ENCODE results near the gene CIB4. TPM values are rescaled to one million over a fixed set of nuclear protein-coding genes. Genes with fewer than 3 reads are reported as not detected.

CIB4 gene
- total RNA-seq, 2 experiments from 2014 or later = not detected

- Mint-ChIP-seq H3K4me3 (no peak overlapping the region), H3K27me3 (peaks cover 5% of the 10 kb centered on the region), H3K4me1 (no peaks in the 10 kb centered on the region), H3K36me3 (ENCODE audit: low read depth) (no peaks in the 10 kb centered on the region), H3K9me3 (no peaks in the 10 kb centered on the region), H3K27ac (no peak overlapping the region)
- ChIA-PET CTCF (no interaction called here), POLR2A (no interaction called here)
- DNase-seq = no peak
These were observed 7.7 kb downstream of the CIB4 start for GRCh38 chr2:26633351-26633945.

DNA sequence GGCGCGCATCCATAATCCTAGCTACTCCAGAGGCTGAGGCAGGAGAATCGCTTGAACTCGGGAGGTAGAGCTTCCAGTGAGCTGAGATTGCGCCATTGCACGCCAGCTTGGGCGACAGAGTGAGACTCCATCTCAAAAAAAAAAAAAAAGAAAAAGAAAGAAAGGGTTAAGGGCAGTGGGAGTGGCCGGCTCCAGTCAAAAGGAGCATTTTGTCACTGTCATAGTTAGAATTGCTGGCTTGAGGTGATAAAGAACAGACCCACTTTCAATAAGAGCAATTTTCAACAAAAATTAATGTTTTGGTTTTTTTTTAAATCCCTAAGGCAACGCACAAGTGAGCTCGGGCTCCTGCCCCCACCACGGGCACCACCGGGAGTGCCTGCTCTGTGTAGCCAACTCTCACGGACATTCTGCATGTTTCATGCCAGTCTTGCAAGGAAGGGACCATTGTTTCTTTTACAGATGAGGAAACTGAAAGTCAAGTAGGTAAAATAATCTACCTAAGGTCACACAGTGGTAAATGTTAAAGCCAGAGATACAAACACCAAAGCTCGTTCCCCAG is 8.5 kb downstream of the CIB4 start:
- Mint-ChIP-seq H3K4me3 (no peak overlapping the region), H3K4me1 (no peaks in the 10 kb centered on the region), H3K9me3 (no peaks in the 10 kb centered on the region), H3K36me3 (ENCODE audit: low read depth) (no peaks in the 10 kb centered on the region), H3K27me3 (peaks cover 5% of the 10 kb centered on the region), H3K27ac (no peak overlapping the region)
- POLR2A ChIA-PET = interaction anchor here (0.6 kb wide), 1 partner anchor 27 kb away, joined by 3 read pairs; no protein-coding TSS in a partner anchor
- CTCF ChIA-PET = interaction anchor here (0.6 kb wide), 1 partner anchor 45 kb away, joined by 4 read pairs; no protein-coding TSS in a partner anchor
- no peak for DNase-seq

DNA sequence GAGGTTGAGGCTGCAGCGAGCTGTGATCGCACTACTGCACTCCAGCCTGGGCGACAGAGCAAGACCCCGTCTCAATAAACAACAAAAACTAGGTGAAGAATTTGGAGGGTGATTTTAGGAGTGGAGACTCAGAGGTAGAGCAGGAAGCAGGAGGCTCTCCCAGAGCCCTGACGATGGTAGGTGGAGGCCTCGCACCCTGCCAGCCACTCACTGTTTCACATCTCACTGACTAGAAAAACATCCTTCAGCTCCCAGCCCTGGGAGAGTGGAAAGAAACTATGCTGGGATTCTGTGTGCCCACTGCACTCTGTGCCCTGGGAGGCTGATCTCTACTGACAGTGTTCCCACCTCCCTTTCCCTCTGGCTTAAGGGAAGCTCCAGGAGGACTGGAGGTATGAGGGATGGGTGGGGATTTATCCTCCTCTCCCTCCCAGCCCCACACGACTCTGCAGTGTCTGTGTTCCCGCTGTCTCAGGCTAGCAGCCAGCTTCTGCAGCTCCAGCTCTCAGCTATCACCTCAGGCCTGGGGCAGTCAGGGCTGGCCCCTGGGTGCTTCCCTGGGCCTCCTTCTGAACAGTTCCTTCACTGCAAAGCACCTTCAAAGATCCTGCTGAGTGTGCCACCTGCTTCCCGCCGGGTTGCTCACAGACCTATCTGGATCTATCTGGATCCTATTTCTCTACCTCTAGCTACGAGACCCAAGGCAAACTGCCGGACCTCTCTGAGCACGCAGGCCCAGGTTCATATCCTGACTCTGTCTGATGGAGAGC is 9.6 kb downstream of the CIB4 start:
- CTCF ChIA-PET = interaction anchor here (0.7 kb wide), 1 partner anchor 25 kb away, joined by 3 read pairs; no protein-coding TSS in a partner anchor
- no peaks in the 10 kb centered on the region for H3K4me1 Mint-ChIP-seq
- no peak for DNase-seq

GRCh38 chr2:26630669-26631360 is 10.4 kb downstream of the CIB4 start:
- Mint-ChIP-seq H3K9me3 (no peaks in the 10 kb centered on the region), H3K4me3 (no peak overlapping the region), H3K36me3 (ENCODE audit: low read depth) (no peaks in the 10 kb centered on the region), H3K4me1 (no peaks in the 10 kb centered on the region), H3K27ac (no peak overlapping the region), H3K27me3 (peaks cover 4% of the 10 kb centered on the region)
- no peak for DNase-seq
- ChIA-PET POLR2A (no interaction called here), CTCF (interaction anchor here (0.7 kb wide), 1 partner anchor 24 kb away, joined by 3 read pairs; no protein-coding TSS in a partner anchor)

More for the DNA sequence above, 9.6 kb downstream of the CIB4 start:
- Mint-ChIP-seq H3K4me3 (no peak overlapping the region), H3K36me3 (ENCODE audit: low read depth) (no peaks in the 10 kb centered on the region), H3K27me3 (peaks cover 5% of the 10 kb centered on the region), H3K9me3 (no peaks in the 10 kb centered on the region), H3K27ac (no peak overlapping the region)
- POLR2A ChIA-PET = no interaction called here

DNA sequence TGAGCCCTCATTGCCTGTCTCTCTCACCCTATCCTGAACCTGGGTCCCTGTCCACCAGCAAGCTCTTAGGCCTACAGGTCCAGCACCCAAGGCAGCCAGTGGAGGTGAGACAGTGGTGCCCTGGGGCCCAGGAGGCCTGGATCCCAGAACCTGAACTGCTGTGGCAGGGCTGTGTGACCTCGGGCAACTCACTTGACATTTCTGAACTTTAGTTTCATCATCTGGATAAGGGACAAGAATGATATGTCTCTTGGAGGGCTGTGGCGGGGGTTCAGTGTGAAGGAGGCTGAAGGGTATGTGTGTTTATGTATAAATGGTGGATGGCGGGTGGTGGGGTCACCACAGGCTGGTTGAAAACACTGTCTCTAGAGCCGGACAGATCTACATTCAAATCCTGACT is 10.9 kb downstream of the CIB4 start:
- H3K4me3 Mint-ChIP-seq = no peak overlapping the region
- H3K9me3 Mint-ChIP-seq = no peaks in the 10 kb centered on the region
- CTCF ChIA-PET = interaction anchor here (0.9 kb wide), 1 partner anchor 13 kb away, joined by 3 read pairs; no protein-coding TSS in a partner anchor
- H3K27me3 Mint-ChIP-seq = no peaks in the 10 kb centered on the region
- H3K27ac Mint-ChIP-seq = no peak overlapping the region
- no peaks in the 10 kb centered on the region for H3K36me3 Mint-ChIP-seq (ENCODE audit: low read depth)
- H3K4me1 Mint-ChIP-seq = no peaks in the 10 kb centered on the region
- POLR2A ChIA-PET = no interaction called here
- no peak for DNase-seq

GRCh38 chr2:26629751-26630150 is 11.4 kb downstream of the CIB4 start:
- ChIA-PET POLR2A (no interaction called here), CTCF (interaction anchor here (0.9 kb wide), 1 partner anchor 13 kb away, joined by 3 read pairs; no protein-coding TSS in a partner anchor)
- H3K4me1 Mint-ChIP-seq = no peaks in the 10 kb centered on the region
- H3K27me3 Mint-ChIP-seq = no peaks in the 10 kb centered on the region
- H3K27ac Mint-ChIP-seq = no peak overlapping the region
- H3K4me3 Mint-ChIP-seq = no peak overlapping the region
- H3K9me3 Mint-ChIP-seq = no peaks in the 10 kb centered on the region
- H3K36me3 Mint-ChIP-seq (ENCODE audit: low read depth) = no peaks in the 10 kb centered on the region
- DNase-seq = no peak

DNA sequence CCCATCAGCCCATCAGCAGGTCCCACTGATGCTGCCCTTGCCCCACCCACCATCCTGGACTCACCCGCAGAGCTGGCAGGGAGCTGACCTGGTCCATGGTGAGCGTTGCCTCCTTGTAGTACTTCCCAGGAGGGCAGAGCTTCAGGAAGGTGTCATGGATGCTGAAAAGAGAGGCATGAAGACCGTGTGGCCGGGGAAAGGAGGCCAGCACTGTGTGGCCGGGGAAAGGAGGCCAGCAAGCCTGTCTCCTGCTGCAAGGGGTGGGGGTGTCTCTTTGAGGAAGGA is 11.9 kb downstream of the CIB4 start:
- Mint-ChIP-seq H3K9me3 (no peaks in the 10 kb centered on the region), H3K27me3 (no peaks in the 10 kb centered on the region), H3K36me3 (ENCODE audit: low read depth) (no peaks in the 10 kb centered on the region), H3K4me1 (no peaks in the 10 kb centered on the region), H3K27ac (no peak overlapping the region), H3K4me3 (no peak overlapping the region)
- DNase-seq = no peak
- ChIA-PET CTCF (interaction anchor here (0.6 to 0.9 kb wide), 2 partner anchors 12 to 401 kb away, joined by 3 to 4 read pairs; no protein-coding TSS in a partner anchor), POLR2A (no interaction called here)

- Mint-ChIP-seq H3K9me3 (no peaks in the 10 kb centered on the region), H3K4me3 (no peak overlapping the region), H3K27ac (no peak overlapping the region), H3K36me3 (ENCODE audit: low read depth) (no peaks in the 10 kb centered on the region), H3K4me1 (no peaks in the 10 kb centered on the region), H3K27me3 (no peaks in the 10 kb centered on the region)
- no peak for DNase-seq
- POLR2A ChIA-PET = no interaction called here
- CTCF ChIA-PET = interaction anchor here (0.6 kb wide), 1 partner anchor 401 kb away, joined by 4 read pairs; no protein-coding TSS in a partner anchor
These were observed 12.4 kb downstream of the CIB4 start for GRCh38 chr2:26628561-26629345.

GRCh38 chr2:26627350-26628105 is 13.6 kb downstream of the CIB4 start:
- CTCF ChIA-PET = interaction anchor here (0.6 kb wide), 1 partner anchor 23 kb away, joined by 3 read pairs; no protein-coding TSS in a partner anchor
- H3K27ac Mint-ChIP-seq = no peak overlapping the region
- no peak overlapping the region for H3K4me3 Mint-ChIP-seq
- H3K36me3 Mint-ChIP-seq (ENCODE audit: low read depth) = no peaks in the 10 kb centered on the region
- no peaks in the 10 kb centered on the region for H3K4me1 Mint-ChIP-seq
- H3K27me3 Mint-ChIP-seq = no peaks in the 10 kb centered on the region
- no peak for DNase-seq
- POLR2A ChIA-PET = no interaction called here
- H3K9me3 Mint-ChIP-seq = no peaks in the 10 kb centered on the region

DNA sequence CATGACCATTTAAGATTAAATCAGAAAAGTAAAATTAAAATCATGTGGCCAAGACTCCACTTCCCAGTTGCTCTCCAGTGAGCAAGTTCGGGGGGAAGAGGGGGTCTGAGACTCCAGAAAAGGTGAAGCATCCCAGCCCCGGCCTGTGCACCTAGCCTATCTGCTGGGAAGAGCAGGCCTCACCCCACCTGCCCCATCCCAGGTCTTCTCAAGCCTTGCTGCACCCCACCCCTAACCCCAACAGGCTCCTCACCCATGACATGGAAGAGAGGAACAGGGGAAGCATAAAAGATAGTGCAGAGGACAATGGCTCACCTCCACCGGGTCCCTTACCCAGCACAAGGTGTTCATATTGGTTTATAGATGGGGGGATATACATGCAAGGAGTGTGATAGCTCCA is 14.6 kb downstream of the CIB4 start:
- Mint-ChIP-seq H3K4me3 (no peak overlapping the region), H3K36me3 (ENCODE audit: low read depth) (no peaks in the 10 kb centered on the region), H3K27ac (no peak overlapping the region), H3K9me3 (no peaks in the 10 kb centered on the region), H3K27me3 (no peaks in the 10 kb centered on the region), H3K4me1 (no peaks in the 10 kb centered on the region)
- ChIA-PET POLR2A (no interaction called here), CTCF (interaction anchor here (0.6 kb wide), 1 partner anchor 22 kb away, joined by 3 read pairs; no protein-coding TSS in a partner anchor)
- no peak for DNase-seq

DNA sequence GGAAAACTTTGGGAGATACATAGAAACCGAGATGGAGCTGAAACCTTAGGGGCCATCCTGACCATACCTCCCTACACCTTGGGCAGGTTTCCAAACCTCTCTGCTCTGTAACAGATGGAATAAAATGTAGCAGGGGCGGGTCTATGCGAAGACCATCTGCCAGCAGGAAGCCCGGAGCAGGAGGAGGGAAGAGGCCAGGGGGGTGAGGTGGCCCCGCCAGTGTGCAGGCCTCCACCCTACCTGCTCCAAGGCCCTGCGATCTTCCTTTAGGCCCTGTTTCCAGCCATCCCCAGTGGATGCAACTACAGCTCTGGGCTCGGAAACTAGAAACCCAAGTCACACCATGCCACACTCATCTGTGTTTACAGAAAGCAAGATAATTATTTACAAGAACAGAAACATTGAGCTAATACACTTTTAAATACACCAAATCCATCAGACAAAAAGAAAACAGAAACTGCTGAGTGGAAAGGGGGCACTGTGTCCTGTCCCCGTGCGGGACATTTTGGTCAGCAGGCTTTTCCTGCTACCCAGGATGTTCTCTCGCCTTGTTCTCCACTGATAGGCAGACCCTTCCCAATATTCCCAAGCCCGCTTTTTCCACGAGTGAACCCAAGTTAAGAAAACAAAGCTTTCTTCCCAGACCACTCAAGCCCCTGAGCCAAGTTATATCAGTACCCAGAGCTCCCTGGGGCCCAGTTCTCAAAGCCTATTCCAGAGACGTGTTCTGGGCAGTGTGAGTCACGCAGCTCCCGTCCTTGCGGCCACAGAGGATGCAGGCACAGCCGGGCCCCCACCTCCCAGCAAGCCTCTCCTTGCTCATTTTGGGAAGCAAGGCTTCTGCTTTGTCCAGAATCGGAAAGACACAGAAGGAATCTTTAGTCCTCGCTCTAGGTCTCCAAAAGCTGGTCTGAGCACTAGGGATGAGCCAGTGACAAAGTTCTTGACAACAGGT is 17.3 kb downstream of the CIB4 start:
- ChIA-PET POLR2A (no interaction called here), CTCF (no interaction called here)
- H3K27me3 Mint-ChIP-seq = no peaks in the 10 kb centered on the region
- no peaks in the 10 kb centered on the region for H3K9me3 Mint-ChIP-seq
- no peak overlapping the region for H3K27ac Mint-ChIP-seq
- no peak overlapping the region for H3K4me3 Mint-ChIP-seq
- no peaks in the 10 kb centered on the region for H3K36me3 Mint-ChIP-seq (ENCODE audit: low read depth)
- DNase-seq = no peak
- no peaks in the 10 kb centered on the region for H3K4me1 Mint-ChIP-seq

All from activated CD4-positive, alpha-beta T cell treated with anti-CD3 and anti-CD28 coated beads, Interleukin-2, amount 10 ng/mL, durations not matched to agents 7 days and 5 days (primary cell).